ENCODE measurements around the gene DHX32.

Gene DHX32

GRCh38 chr10:125816548-125816947 is 64.5 kb downstream of the DHX32 start:
- H3K27me3 ChIP-seq (ENCODE audit: insufficient read depth, poor library complexity, severe bottlenecking), result no peaks in the 10 kb centered on the region
- no peak overlapping the region for H3K27ac ChIP-seq (ENCODE audit: poor library complexity, severe bottlenecking)
- TF ChIP-seq, protein P1, sequence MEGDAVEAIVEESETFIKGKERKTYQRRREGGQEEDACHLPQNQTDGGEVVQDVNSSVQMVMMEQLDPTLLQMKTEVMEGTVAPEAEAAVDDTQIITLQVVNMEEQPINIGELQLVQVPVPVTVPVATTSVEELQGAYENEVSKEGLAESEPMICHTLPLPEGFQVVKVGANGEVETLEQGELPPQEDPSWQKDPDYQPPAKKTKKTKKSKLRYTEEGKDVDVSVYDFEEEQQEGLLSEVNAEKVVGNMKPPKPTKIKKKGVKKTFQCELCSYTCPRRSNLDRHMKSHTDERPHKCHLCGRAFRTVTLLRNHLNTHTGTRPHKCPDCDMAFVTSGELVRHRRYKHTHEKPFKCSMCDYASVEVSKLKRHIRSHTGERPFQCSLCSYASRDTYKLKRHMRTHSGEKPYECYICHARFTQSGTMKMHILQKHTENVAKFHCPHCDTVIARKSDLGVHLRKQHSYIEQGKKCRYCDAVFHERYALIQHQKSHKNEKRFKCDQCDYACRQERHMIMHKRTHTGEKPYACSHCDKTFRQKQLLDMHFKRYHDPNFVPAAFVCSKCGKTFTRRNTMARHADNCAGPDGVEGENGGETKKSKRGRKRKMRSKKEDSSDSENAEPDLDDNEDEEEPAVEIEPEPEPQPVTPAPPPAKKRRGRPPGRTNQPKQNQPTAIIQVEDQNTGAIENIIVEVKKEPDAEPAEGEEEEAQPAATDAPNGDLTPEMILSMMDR (IDR thresholded peaks at IDR 0.05; ENCODE audit: poor library complexity, severe bottlenecking), result no peak
- H3K4me1 ChIP-seq (ENCODE audit: insufficient read depth, poor library complexity, severe bottlenecking), result no peaks in the 10 kb centered on the region
- no peak for ATAC-seq (ENCODE audit: low read depth)
- DNase-seq (ENCODE audit: low spot score), result no peak
- H3K4me3 ChIP-seq (ENCODE audit: severe bottlenecking), result no peak overlapping the region
- no peaks in the 10 kb centered on the region for H3K9me3 ChIP-seq (ENCODE audit: severe bottlenecking)
- H3K36me3 ChIP-seq (ENCODE audit: low read depth), result peaks cover 37% of the 10 kb centered on the region

GRCh38 chr10:125815764-125816163 is 65.3 kb downstream of the DHX32 start:
- ATAC-seq (ENCODE audit: low read depth) (no peak), DNase-seq (ENCODE audit: low spot score) (no peak)
- TF ChIP-seq, protein P1 (IDR thresholded peaks at IDR 0.05; ENCODE audit: poor library complexity, severe bottlenecking), result no peak
- Histone ChIP-seq H3K4me1 (ENCODE audit: insufficient read depth, poor library complexity, severe bottlenecking) (no peaks in the 10 kb centered on the region), H3K27me3 (ENCODE audit: insufficient read depth, poor library complexity, severe bottlenecking) (no peaks in the 10 kb centered on the region), H3K36me3 (ENCODE audit: low read depth) (peaks cover 41% of the 10 kb centered on the region), H3K4me3 (ENCODE audit: severe bottlenecking) (no peak overlapping the region), H3K27ac (ENCODE audit: poor library complexity, severe bottlenecking) (no peak overlapping the region), H3K9me3 (ENCODE audit: severe bottlenecking) (no peaks in the 10 kb centered on the region)

DNA sequence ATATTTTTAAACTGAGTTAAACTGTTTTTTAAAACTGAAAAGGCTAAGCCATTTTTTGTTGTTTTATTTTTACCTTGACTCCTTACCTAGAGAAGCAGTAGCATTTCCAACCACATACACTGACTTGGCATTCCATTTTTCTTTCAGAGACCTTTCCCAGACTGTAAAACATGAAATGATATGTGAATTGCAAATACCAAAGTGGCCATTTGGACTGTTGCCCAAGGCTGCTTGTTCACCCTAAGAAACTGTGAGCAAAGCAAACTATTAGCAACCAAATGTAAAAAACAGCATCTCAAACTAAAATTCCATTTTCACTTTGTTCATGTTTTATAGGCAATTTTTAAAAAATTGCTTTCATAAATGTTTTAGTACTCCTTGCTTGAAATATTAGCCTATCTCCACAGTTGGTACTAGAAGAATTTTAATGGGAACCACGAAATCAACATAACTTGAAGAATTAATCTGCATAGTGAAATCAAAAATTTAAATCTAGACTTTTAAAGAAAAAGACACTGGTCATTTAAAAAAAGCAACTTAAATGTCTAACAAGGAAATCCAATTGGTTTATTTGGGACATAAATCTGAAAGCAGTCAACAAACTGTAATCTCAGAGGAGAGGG is 68.9 kb downstream of the DHX32 start:
- ATAC-seq (ENCODE audit: low read depth) (no peak), DNase-seq (ENCODE audit: low spot score) (no peak)
- H3K27me3 ChIP-seq (ENCODE audit: insufficient read depth, poor library complexity, severe bottlenecking), result no peaks in the 10 kb centered on the region
- no peaks in the 10 kb centered on the region for H3K4me1 ChIP-seq (ENCODE audit: insufficient read depth, poor library complexity, severe bottlenecking)
- peaks cover 49% of the 10 kb centered on the region for H3K36me3 ChIP-seq (ENCODE audit: low read depth)
- TF ChIP-seq, protein P1 (IDR thresholded peaks at IDR 0.05; ENCODE audit: poor library complexity, severe bottlenecking), result no peak
- no peaks in the 10 kb centered on the region for H3K9me3 ChIP-seq (ENCODE audit: severe bottlenecking)
- H3K4me3 ChIP-seq (ENCODE audit: severe bottlenecking), result no peak overlapping the region
- no peak overlapping the region for H3K27ac ChIP-seq (ENCODE audit: poor library complexity, severe bottlenecking)

- H3K9me3 ChIP-seq (ENCODE audit: severe bottlenecking), result no peaks in the 10 kb centered on the region
- no peaks in the 10 kb centered on the region for H3K27me3 ChIP-seq (ENCODE audit: insufficient read depth, poor library complexity, severe bottlenecking)
- no peaks in the 10 kb centered on the region for H3K4me1 ChIP-seq (ENCODE audit: insufficient read depth, poor library complexity, severe bottlenecking)
- H3K4me3 ChIP-seq (ENCODE audit: severe bottlenecking), result no peak overlapping the region
- TF ChIP-seq, protein P1 (IDR thresholded peaks at IDR 0.05; ENCODE audit: poor library complexity, severe bottlenecking), result no peak
- no peak for DNase-seq (ENCODE audit: low spot score)
- H3K27ac ChIP-seq (ENCODE audit: poor library complexity, severe bottlenecking), result no peak overlapping the region
- no peak for ATAC-seq (ENCODE audit: low read depth)
- peaks cover 58% of the 10 kb centered on the region for H3K36me3 ChIP-seq (ENCODE audit: low read depth)
Measured at GRCh38 chr10:125811251-125811650, 69.8 kb downstream of the DHX32 start.

GRCh38 chr10:125808047-125808446 is 73.0 kb downstream of the DHX32 start:
- no peaks in the 10 kb centered on the region for H3K9me3 ChIP-seq (ENCODE audit: severe bottlenecking)
- ATAC-seq (ENCODE audit: low read depth), result no peak
- TF ChIP-seq, protein P1 (IDR thresholded peaks at IDR 0.05; ENCODE audit: poor library complexity, severe bottlenecking), result no peak
- no peak overlapping the region for H3K27ac ChIP-seq (ENCODE audit: poor library complexity, severe bottlenecking)
- no peaks in the 10 kb centered on the region for H3K4me1 ChIP-seq (ENCODE audit: insufficient read depth, poor library complexity, severe bottlenecking)
- no peaks in the 10 kb centered on the region for H3K27me3 ChIP-seq (ENCODE audit: insufficient read depth, poor library complexity, severe bottlenecking)
- no peak for DNase-seq (ENCODE audit: low spot score)
- H3K4me3 ChIP-seq (ENCODE audit: severe bottlenecking), result no peak overlapping the region
- H3K36me3 ChIP-seq (ENCODE audit: low read depth), result peaks cover 45% of the 10 kb centered on the region

Data from RWPE2 (cell line).